ENCODE measurements around the gene KMO. TPM values are rescaled to one million over a fixed set of nuclear protein-coding genes. Genes with fewer than 3 reads are reported as not detected.

KMO gene
- total and polyA plus RNA-seq, 2 of the 8 experiments (the other 6 are each of a cell fraction or from before 2014, with no cell fraction given), result not detected

GRCh38 chr1:241520080-241520465 lies 12.1 kb upstream of the KMO start:
- Histone ChIP-seq H2BK5ac (ENCODE audit: low read depth, low read length) (no peak overlapping the region), H3K27me3 (replicated peaks in 1 of 4; ENCODE audit: control insufficient read depth in 3 of 4, extremely low read depth in 1 of 4, insufficient read depth in 3 of 4, low read length in 3 of 4) (no peaks in the 10 kb centered on the region), H3K56ac (replicated peaks; ENCODE audit: insufficient read length, low read depth, low read length) (no peak overlapping the region), H2AFZ (ENCODE audit: low read length) (peak overlapping the region; percentile 43; the same call in 1 of the 2 replicates), H3K36me3 (ENCODE audit: control insufficient read depth in 2 of 4, insufficient read depth in 4 of 4, low read length in 3 of 4) (peaks cover 0 to 4% (median 0%) of the 10 kb centered on the region in 4 experiments; a peak in 2 of 8 replicates), H2BK12ac (ENCODE audit: low read depth, low read length) (no peak overlapping the region), H3K79me2 (ENCODE audit: control insufficient read depth in 1 of 2, insufficient read depth in 2 of 2, low read length in 2 of 2) (peaks cover 0 to 32% of the 10 kb centered on the region in 2 experiments; a peak in 3 of 4 replicates), H2AK5ac (ENCODE audit: low read depth, low read length) (no peak overlapping the region), H3K27ac (ENCODE audit: low read depth, low read length) (no peak overlapping the region), H3K23me2 (ENCODE audit: low read depth, low read length) (no peaks in the 10 kb centered on the region), H4K20me1 (replicated peaks in 1 of 2; ENCODE audit: control insufficient read depth in 1 of 2, insufficient read depth in 2 of 2, low read length in 2 of 2) (no peaks in the 10 kb centered on the region), H3K23ac (ENCODE audit: insufficient read length) (no peak overlapping the region), H4K8ac (ENCODE audit: extremely low read depth, insufficient read depth, low read length) (no peak overlapping the region), H3K14ac (ENCODE audit: insufficient read length) (no peak overlapping the region), H3K18ac (ENCODE audit: extremely low read depth, low read length) (no peak overlapping the region), H3K4me2 (ENCODE audit: insufficient read depth in 1 of 2, low read depth in 2 of 2, low read length in 2 of 2) (peak overlapping the region; percentile 61 to 78), H3K9ac (replicated peaks in 1 of 4; ENCODE audit: extremely low read depth in 1 of 4, low read depth in 3 of 4, low read length in 3 of 4) (peak overlapping the region in 1 of 4 experiments; percentile 16; a peak in 1 of 7 replicates), H3K4ac (replicated peaks; ENCODE audit: insufficient read length, low read depth, low read length) (no peak overlapping the region), H3K9me3 (ENCODE audit: insufficient read depth in 2 of 2, low read depth in 1 of 2, low read length in 1 of 2) (no peaks in the 10 kb centered on the region), H4K5ac (ENCODE audit: insufficient read length, low read depth, low read length) (peak overlapping the region; percentile 69), H2BK20ac (ENCODE audit: low read length) (no peak overlapping the region), H3K4me3 (ENCODE audit: extremely low read depth in 1 of 4, insufficient read depth in 2 of 4, low read depth in 3 of 4, low read length in 4 of 4) (peak overlapping the region in 3 of 4 experiments; percentile 80 to 90 (median 89); a peak in 7 of 8 replicates), H3K4me1 (replicated peaks in 1 of 4; ENCODE audit: control insufficient read depth in 3 of 4, insufficient read depth in 4 of 4, low read length in 3 of 4) (peaks cover 0 to 2% (median 0%) of the 10 kb centered on the region in 4 experiments; a peak in 1 of 7 replicates), H4K91ac (replicated peaks; ENCODE audit: insufficient read length, low read length) (no peak overlapping the region), H2BK120ac (replicated peaks; ENCODE audit: low read depth, low read length) (no peak overlapping the region), H2BK15ac (ENCODE audit: low read length) (no peak overlapping the region), H3K79me1 (ENCODE audit: low read depth, low read length) (peaks cover 2% of the 10 kb centered on the region; the same call in 1 of the 2 replicates)
- ChIA-PET CTCF (ENCODE audit: partially characterized antibody) (interaction anchor here (0.8 kb wide), 1 partner anchor 18 kb away, joined by 4 read pairs; no protein-coding TSS in a partner anchor), POLR2A (ENCODE audit: partially characterized antibody) (interaction anchor here (0.6 kb wide), 3 partner anchors 66 to 325 kb away, joined by 3 to 6 read pairs (median 4); no protein-coding TSS in a partner anchor)
- FAIRE-seq (no peak), DNase-seq (ENCODE audit: low read depth in 1 of 2, low spot score in 2 of 2) (no peak)
- TF ChIP-seq BRCA1 (IDR thresholded peaks at IDR 0.05; ENCODE audit: low read depth, low read length) (no peak), SIRT6 (IDR thresholded peaks at IDR 0.05; ENCODE audit: low read length) (no peak), CREB1 (IDR thresholded peaks at IDR 0.05) (no peak), PHF8 (conservative IDR thresholded peaks at IDR 0.05; ENCODE audit: low read depth, low read length) (no peak), BCL11A (IDR thresholded peaks at IDR 0.05; ENCODE audit: low read depth in 2 of 2, low read length in 2 of 2) (no peak), RFX5 (IDR thresholded peaks at IDR 0.05; ENCODE audit: borderline replicate concordance, low read depth, low read length) (no peak), POU5F1 (IDR thresholded peaks at IDR 0.05; ENCODE audit: low read depth, low read length) (no peak), KDM4A (IDR thresholded peaks at IDR 0.05; ENCODE audit: low read depth, low read length, severe bottlenecking) (no peak), RBBP5 (IDR thresholded peaks at IDR 0.05; ENCODE audit: borderline replicate concordance, low read depth, low read length) (no peak)
- 34% methylated on average over 6 of the region's 6 CpGs; no CpG with 5 or more reads in 1 of the 2 experiments for WGBS, 2 experiments (ENCODE audit: extremely low coverage in 1 of 2, insufficient coverage in 1 of 2, insufficient read length in 1 of 2, insufficient replicate concordance in 2 of 2, low coverage in 1 of 2, low lambda C conversion rate in 2 of 2, missing lambda C conversion rate in 1 of 2)
